Retinal pigment epithelial cell (primary cell): Measurements from ENCODE around the gene SRPK1.

Experiments
- DNase-seq: peaks from one replicate; pipeline ENCODE4 v3.0.0-alpha.2; 2010; ENCODE audit warnings: low read depth
- H3K4me3 ChIP-seq: 2 replicates; pipeline ENCODE4 v1.5.1; 2011; ENCODE audit warnings: mild to moderate bottlenecking, low read length, control low read depth, moderate library complexity
- CTCF ChIP-seq: conservative IDR thresholded peaks from 2 replicates; pipeline ENCODE4 v1.5.1; 2011; ENCODE audit warnings: low read depth, low read length, control low read depth, inconsistent platforms

SRPK1 gene

GRCh38 chr6:35906499-35906846 lies 14.4 kb downstream of the SRPK1 start:
- no peak for TF ChIP-seq CTCF
- no peak overlapping the region for H3K4me3 ChIP-seq
- no peak for DNase-seq

- peak; percentile 87 for DNase-seq
- no peak for TF ChIP-seq CTCF
- H3K4me3 ChIP-seq, result no peak overlapping the region
Observed at GRCh38 chr6:35905841-35906498, 14.9 kb downstream of the SRPK1 start.

GRCh38 chr6:35905141-35905785 lies 15.6 kb downstream of the SRPK1 start:
- no peak overlapping the region for H3K4me3 ChIP-seq
- no peak for DNase-seq
- no peak for TF ChIP-seq CTCF

- DNase-seq, result no peak
- TF ChIP-seq CTCF, result no peak
- H3K4me3 ChIP-seq, result no peak overlapping the region
Observed at GRCh38 chr6:35903679-35904078, 17.2 kb downstream of the SRPK1 start.

GRCh38 chr6:35900448-35900847 lies 20.4 kb downstream of the SRPK1 start:
- no peak overlapping the region for H3K4me3 ChIP-seq
- no peak for DNase-seq
- no peak for TF ChIP-seq CTCF

GRCh38 chr6:35898003-35898402 lies 22.9 kb downstream of the SRPK1 start:
- TF ChIP-seq CTCF, result no peak
- no peak overlapping the region for H3K4me3 ChIP-seq
- DNase-seq, result no peak

GRCh38 chr6:35897486-35897885 lies 23.4 kb downstream of the SRPK1 start:
- no peak for DNase-seq
- no peak for TF ChIP-seq CTCF
- no peak overlapping the region for H3K4me3 ChIP-seq
